Neural cell (in vitro differentiated cells): Measurements from ENCODE around the gene FOXE1. TPM values are rescaled to one million over a fixed set of nuclear protein-coding genes. Genes with fewer than 3 reads are reported as not detected.

ENCODE experiments used
- H2AFZ ChIP-seq: fragments of 200-600, 300-800 bp; sonication (generic), shearing (Covaris generic); 2 replicates; pipeline ENCODE4 v1.6.0; 2014; ENCODE audit warnings: low read depth, mild to moderate bottlenecking, antibody characterized with exemption, low read length, moderate library complexity
- H3F3A ChIP-seq: fragments of 200-600 bp; shearing (Covaris generic); 2 replicates; pipeline ENCODE4 v1.6.1; 2016; ENCODE audit warnings: mild to moderate bottlenecking, moderate library complexity, mixed read lengths, antibody characterized with exemption, low read length; ENCODE audit not compliant: insufficient read depth, poor library complexity, severe bottlenecking
- H3K27ac ChIP-seq: fragments of 200-600, 300-800 bp; sonication (generic), shearing (Covaris generic); 2 replicates; pipeline ENCODE4 v1.5.1; 2014; ENCODE audit warnings: mild to moderate bottlenecking, low read length, moderate library complexity
- H3K27me3 ChIP-seq: fragments of 300-800, 200-600 bp; sonication (generic), shearing (Covaris generic); 2 replicates; pipeline ENCODE4 v1.6.0; 2014; ENCODE audit warnings: mild to moderate bottlenecking, low read depth, low read length, moderate library complexity; ENCODE audit not compliant: insufficient read depth
- H3K36me3 ChIP-seq: fragments of 300-800, 200-600 bp; sonication (generic), shearing (Covaris generic); 2 replicates; pipeline ENCODE4 v1.5.1; 2014; ENCODE audit warnings: mild to moderate bottlenecking, antibody characterized with exemption, low read length, moderate library complexity; ENCODE audit not compliant: insufficient read depth
- H3K4me2 ChIP-seq: fragments of 300-800, 200-600 bp; sonication (generic), shearing (Covaris generic); 2 replicates; pipeline ENCODE4 v1.6.0; 2014; ENCODE audit warnings: mild to moderate bottlenecking, low read length
- H3K4me3 ChIP-seq: fragments of 300-800, 200-600 bp; sonication (generic), shearing (Covaris generic); 2 replicates; pipeline ENCODE4 v1.5.1; 2014; ENCODE audit warnings: mild to moderate bottlenecking, low read length, moderate library complexity
- H3K79me2 ChIP-seq: fragments of 200-600 bp; shearing (Covaris generic); replicated peaks from 2 replicates; pipeline ENCODE4 v1.6.0; 2014; ENCODE audit warnings: mild to moderate bottlenecking, low read length, moderate library complexity; ENCODE audit not compliant: insufficient read depth
- H3K9ac ChIP-seq: fragments of 300-800, 200-600 bp; sonication (generic), shearing (Covaris generic); 2 replicates; pipeline ENCODE4 v1.6.1; 2016; ENCODE audit warnings: mild to moderate bottlenecking, low read length, mixed read lengths
- H3K9me2 ChIP-seq: fragments of 200-600 bp; shearing (Covaris generic); 2 replicates; pipeline ENCODE4 v1.6.1; 2016; ENCODE audit warnings: mild to moderate bottlenecking, low read length, mixed read lengths; ENCODE audit not compliant: insufficient read depth
- H3K9me3 ChIP-seq: fragments of 200-600, 300-800 bp; sonication (generic), shearing (Covaris generic); 2 replicates; pipeline ENCODE4 v1.6.1; 2016; ENCODE audit warnings: mild to moderate bottlenecking, mixed run types, low read length, moderate library complexity, mixed read lengths
- H4K20me1 ChIP-seq: fragments of 200-600 bp; shearing (Covaris generic); 2 replicates; pipeline ENCODE4 v1.6.1; 2016; ENCODE audit warnings: mild to moderate bottlenecking, mixed run types; ENCODE audit not compliant: insufficient read depth
- CTCF ChIP-seq: fragments of 450-650 bp; IDR thresholded peaks from 2 replicates; pipeline ENCODE4 v1.5.1; 2014; ENCODE audit warnings: antibody characterized with exemption, mild to moderate bottlenecking, moderate library complexity; ENCODE audit not compliant: poor library complexity, severe bottlenecking
- EP300 ChIP-seq: fragments of 450-650 bp; conservative IDR thresholded peaks from 2 replicates; pipeline ENCODE4 v1.6.1; 2014; ENCODE audit warnings: antibody characterized with exemption, mild to moderate bottlenecking, moderate library complexity; ENCODE audit not compliant: poor library complexity, severe bottlenecking
- EZH2 ChIP-seq: fragments of 200-600, 300-800 bp; shearing (Covaris generic), sonication (generic); IDR thresholded peaks from 2 replicates; pipeline ENCODE4 v1.6.1; 2014; ENCODE audit warnings: antibody characterized with exemption, low read length, borderline replicate concordance, mild to moderate bottlenecking; ENCODE audit not compliant: insufficient read depth, poor library complexity, severe bottlenecking
- MXI1 ChIP-seq: fragments of 450-650 bp; conservative IDR thresholded peaks from 2 replicates; pipeline ENCODE4 v1.6.1; 2014; ENCODE audit warnings: antibody characterized with exemption, mild to moderate bottlenecking; ENCODE audit not compliant: poor library complexity, severe bottlenecking
- POLR2AphosphoS5 ChIP-seq: IDR thresholded peaks from 2 replicates; pipeline ENCODE4 v1.6.1; 2012
- RAD21 ChIP-seq: fragments of 450-650 bp; conservative IDR thresholded peaks from 2 replicates; pipeline ENCODE4 v1.6.1; 2014; ENCODE audit warnings: antibody characterized with exemption, mild to moderate bottlenecking, moderate library complexity
- SMC3 ChIP-seq: fragments of 450-650 bp; conservative IDR thresholded peaks from 2 replicates; pipeline ENCODE4 v1.6.1; 2014; ENCODE audit warnings: antibody characterized with exemption, mild to moderate bottlenecking, moderate library complexity; ENCODE audit not compliant: poor library complexity
- TAF1 ChIP-seq: IDR thresholded peaks from 2 replicates; pipeline ENCODE4 v1.6.1; 2012; ENCODE audit warnings: low read depth
- polyA plus RNA-seq: library from polyadenylated mRNA; depleted of rRNA; stranded (reverse); fragments of >200 nt; gene quantifications from 2 replicates; pipeline ENCODE4 v1.2.3, GENCODE V29; 2014
- TF ChIP-seq, protein P1 (sequence below): IDR thresholded peaks from 2 replicates; pipeline ENCODE4 v1.6.1; 2012; ENCODE audit warnings: borderline replicate concordance

The FOXE1 gene
- polyA plus RNA-seq, 1 donor from 2014 or later, result not detected

DNA sequence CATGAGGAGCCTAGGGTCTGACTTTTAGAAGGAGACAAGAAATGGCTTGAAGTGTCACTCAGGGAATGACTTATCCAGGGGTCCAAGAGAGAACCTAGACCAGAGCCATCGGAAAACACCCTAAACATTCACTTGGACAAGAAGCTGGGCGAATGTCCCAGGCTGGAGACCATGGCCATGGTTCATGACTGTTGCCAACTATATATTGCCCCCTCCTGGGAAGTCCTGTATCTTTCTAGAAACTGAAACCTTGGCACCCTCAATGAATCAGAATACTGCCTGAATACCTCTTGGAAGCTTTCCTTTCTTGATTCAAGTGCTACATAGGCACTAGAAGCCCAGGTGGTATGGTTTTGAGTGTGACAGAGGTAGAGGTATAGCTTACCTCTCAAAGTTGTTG, 39.4 kb downstream of the FOXE1 start:
- H3K27me3 ChIP-seq, result no peaks in the 10 kb centered on the region
- H2AFZ ChIP-seq, result no peak overlapping the region

DNA sequence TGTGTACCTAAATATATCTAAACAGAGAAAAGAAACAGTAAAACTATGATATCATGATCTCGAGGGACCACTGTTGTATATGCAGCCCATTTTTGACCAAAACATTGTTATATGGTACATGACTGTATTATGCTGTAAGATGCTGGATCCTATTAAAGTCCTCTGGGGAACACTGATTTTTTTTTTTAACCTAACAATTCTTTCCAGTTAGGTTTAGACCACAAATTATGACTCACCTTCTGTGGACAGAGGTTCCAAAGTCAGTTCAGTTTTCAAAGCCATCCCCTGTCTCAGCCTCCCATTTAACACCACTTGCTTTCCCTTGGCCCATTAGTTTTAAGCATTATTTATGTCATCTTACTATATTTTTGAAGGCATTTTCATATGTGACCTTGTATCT, 42.2 kb downstream of the FOXE1 start:
- no peak overlapping the region for H3K4me3 ChIP-seq
- TF ChIP-seq EP300, result no peak
- TF ChIP-seq SMC3, result no peak
- TF ChIP-seq RAD21, result no peak
- no peak for TF ChIP-seq MXI1
- no peak for TF ChIP-seq CTCF
- no peak for TF ChIP-seq POLR2AphosphoS5
- no peak for TF ChIP-seq EZH2
- TF ChIP-seq, protein P1, sequence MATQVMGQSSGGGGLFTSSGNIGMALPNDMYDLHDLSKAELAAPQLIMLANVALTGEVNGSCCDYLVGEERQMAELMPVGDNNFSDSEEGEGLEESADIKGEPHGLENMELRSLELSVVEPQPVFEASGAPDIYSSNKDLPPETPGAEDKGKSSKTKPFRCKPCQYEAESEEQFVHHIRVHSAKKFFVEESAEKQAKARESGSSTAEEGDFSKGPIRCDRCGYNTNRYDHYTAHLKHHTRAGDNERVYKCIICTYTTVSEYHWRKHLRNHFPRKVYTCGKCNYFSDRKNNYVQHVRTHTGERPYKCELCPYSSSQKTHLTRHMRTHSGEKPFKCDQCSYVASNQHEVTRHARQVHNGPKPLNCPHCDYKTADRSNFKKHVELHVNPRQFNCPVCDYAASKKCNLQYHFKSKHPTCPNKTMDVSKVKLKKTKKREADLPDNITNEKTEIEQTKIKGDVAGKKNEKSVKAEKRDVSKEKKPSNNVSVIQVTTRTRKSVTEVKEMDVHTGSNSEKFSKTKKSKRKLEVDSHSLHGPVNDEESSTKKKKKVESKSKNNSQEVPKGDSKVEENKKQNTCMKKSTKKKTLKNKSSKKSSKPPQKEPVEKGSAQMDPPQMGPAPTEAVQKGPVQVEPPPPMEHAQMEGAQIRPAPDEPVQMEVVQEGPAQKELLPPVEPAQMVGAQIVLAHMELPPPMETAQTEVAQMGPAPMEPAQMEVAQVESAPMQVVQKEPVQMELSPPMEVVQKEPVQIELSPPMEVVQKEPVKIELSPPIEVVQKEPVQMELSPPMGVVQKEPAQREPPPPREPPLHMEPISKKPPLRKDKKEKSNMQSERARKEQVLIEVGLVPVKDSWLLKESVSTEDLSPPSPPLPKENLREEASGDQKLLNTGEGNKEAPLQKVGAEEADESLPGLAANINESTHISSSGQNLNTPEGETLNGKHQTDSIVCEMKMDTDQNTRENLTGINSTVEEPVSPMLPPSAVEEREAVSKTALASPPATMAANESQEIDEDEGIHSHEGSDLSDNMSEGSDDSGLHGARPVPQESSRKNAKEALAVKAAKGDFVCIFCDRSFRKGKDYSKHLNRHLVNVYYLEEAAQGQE, result no peak
- no peak for TF ChIP-seq TAF1
- no peak overlapping the region for H3K4me2 ChIP-seq
- H3K9me2 ChIP-seq, result no peaks in the 10 kb centered on the region
- H3K27me3 ChIP-seq, result no peaks in the 10 kb centered on the region
- no peaks in the 10 kb centered on the region for H3K9me3 ChIP-seq
- H3K36me3 ChIP-seq, result no peaks in the 10 kb centered on the region
- H3K27ac ChIP-seq, result no peak overlapping the region
- no peak overlapping the region for H2AFZ ChIP-seq
- no peak overlapping the region for H3K9ac ChIP-seq
- no peaks in the 10 kb centered on the region for H4K20me1 ChIP-seq
- no peaks in the 10 kb centered on the region for H3F3A ChIP-seq
- H3K79me2 ChIP-seq, result no peaks in the 10 kb centered on the region

More for the DNA sequence above, 39.4 kb downstream of the FOXE1 start:
- Histone ChIP-seq H3K36me3 (no peaks in the 10 kb centered on the region), H3F3A (no peaks in the 10 kb centered on the region), H3K9me3 (no peaks in the 10 kb centered on the region), H3K27ac (no peak overlapping the region), H4K20me1 (no peaks in the 10 kb centered on the region), H3K9ac (no peak overlapping the region), H3K4me3 (no peak overlapping the region), H3K79me2 (no peaks in the 10 kb centered on the region), H3K9me2 (no peaks in the 10 kb centered on the region), H3K4me2 (no peak overlapping the region)
- TF ChIP-seq RAD21, result no peak
- TF ChIP-seq TAF1, result no peak
- TF ChIP-seq, protein P1, result no peak
- no peak for TF ChIP-seq MXI1
- no peak for TF ChIP-seq POLR2AphosphoS5
- no peak for TF ChIP-seq SMC3
- no peak for TF ChIP-seq CTCF
